Brain microvascular endothelial cell (primary cell): Measurements from ENCODE around the gene NEFH.

Experiments used
- DNase-seq: peaks from one replicate; pipeline ENCODE4 v3.0.0-alpha.2; 2020
- H3K27ac ChIP-seq: fragments of 250-450 bp; sonication (Bioruptor Pico); 2 replicates; pipeline ENCODE4 v1.5.1; 2020; ENCODE audit warnings: mild to moderate bottlenecking, moderate library complexity
- H3K27me3 ChIP-seq: fragments of 250-450 bp; sonication (Bioruptor Pico); replicated peaks from 2 replicates; pipeline ENCODE4 v1.5.1; 2020; ENCODE audit warnings: mild to moderate bottlenecking
- H3K36me3 ChIP-seq: fragments of 250-450 bp; sonication (Bioruptor Pico); replicated peaks from 2 replicates; pipeline ENCODE4 v1.5.1; 2020; ENCODE audit warnings: mild to moderate bottlenecking
- H3K4me3 ChIP-seq: 2 replicates; pipeline ENCODE4 v1.5.1; 2011; ENCODE audit warnings: low read depth, mild to moderate bottlenecking, control low read depth, low read length, moderate library complexity
- CTCF ChIP-seq: IDR thresholded peaks from 2 replicates; pipeline ENCODE4 v1.5.1; 2011; ENCODE audit warnings: low read depth, mild to moderate bottlenecking, moderate library complexity, low read length, control low read depth, inconsistent platforms; ENCODE audit errors: missing control alignments
- in situ Hi-C: cut with HindIII; loops from 2 replicates; pipeline ENCODE4 v1.10.0; 2017; ENCODE audit warnings: low sequenced_read_pairs, low pct_ligation_motif_present

Gene NEFH

GRCh38 chr22:29531419-29531818 lies 51.4 kb downstream of the NEFH start:
- no peak for TF ChIP-seq CTCF
- H3K36me3 ChIP-seq, result peaks cover 80% of the 10 kb centered on the region

GRCh38 chr22:29536411-29536810 lies 56.4 kb downstream of the NEFH start:
- no peak for DNase-seq
- in situ Hi-C loops, result no loop called here
- Histone ChIP-seq H3K36me3 (peaks cover 82% of the 10 kb centered on the region), H3K27ac (no peak overlapping the region), H3K4me3 (no peak overlapping the region), H3K27me3 (no peaks in the 10 kb centered on the region)
- TF ChIP-seq CTCF, result no peak

More at GRCh38 chr22:29531419-29531818, 51.4 kb downstream of the NEFH start:
- DNase-seq, result no peak
- Histone ChIP-seq H3K27ac (no peak overlapping the region), H3K4me3 (no peak overlapping the region), H3K27me3 (no peaks in the 10 kb centered on the region)
- in situ Hi-C loops, result no loop called here

GRCh38 chr22:29539105-29539504 lies 59.1 kb downstream of the NEFH start:
- in situ Hi-C loops, result no loop called here
- H3K27me3 ChIP-seq, result no peaks in the 10 kb centered on the region
- TF ChIP-seq CTCF, result no peak
- no peak overlapping the region for H3K4me3 ChIP-seq
- no peak overlapping the region for H3K27ac ChIP-seq
- peaks cover 72% of the 10 kb centered on the region for H3K36me3 ChIP-seq
- no peak for DNase-seq
